AG08395 (cell line): ENCODE results near the gene MINDY4.
A peak's percentile ranks its signal among the peaks of the same experiment; 100 is the strongest.

ENCODE experiments used
- DNase-seq: peaks from one replicate; pipeline ENCODE4 v3.0.0; 2012; ENCODE audit warnings: mixed read lengths, low spot score

Gene MINDY4

DNA sequence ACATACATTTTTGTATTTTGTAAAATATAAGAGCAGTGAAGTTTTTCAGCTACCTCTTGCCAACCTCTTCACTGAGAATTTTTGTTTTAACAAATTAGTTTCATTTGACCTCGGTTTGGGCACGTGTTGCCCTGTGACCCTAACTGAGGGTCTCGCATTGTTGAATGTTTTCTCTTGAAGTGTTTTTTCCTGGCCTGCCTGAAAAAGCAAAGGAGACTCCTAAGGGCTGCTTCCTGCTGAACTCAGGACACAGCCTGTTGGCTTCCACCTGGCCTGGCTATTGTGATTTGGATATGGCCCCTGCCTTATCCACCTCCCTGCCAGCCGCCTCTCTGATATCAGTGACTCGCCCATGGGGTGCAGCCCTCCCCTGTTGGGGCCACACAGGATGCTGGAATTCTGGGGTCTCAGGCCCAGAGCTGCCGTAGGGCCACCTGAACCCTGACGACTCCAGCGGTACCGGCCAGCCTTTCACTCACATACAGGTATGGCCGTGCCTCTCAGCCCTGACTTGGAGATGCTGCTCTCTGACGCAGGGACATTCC is 81.6 kb downstream of the MINDY4 start:
- DNase-seq = no peak

- DNase-seq = no peak
Measured at GRCh38 chr7:30853576-30853975, 82.4 kb downstream of the MINDY4 start.

DNA sequence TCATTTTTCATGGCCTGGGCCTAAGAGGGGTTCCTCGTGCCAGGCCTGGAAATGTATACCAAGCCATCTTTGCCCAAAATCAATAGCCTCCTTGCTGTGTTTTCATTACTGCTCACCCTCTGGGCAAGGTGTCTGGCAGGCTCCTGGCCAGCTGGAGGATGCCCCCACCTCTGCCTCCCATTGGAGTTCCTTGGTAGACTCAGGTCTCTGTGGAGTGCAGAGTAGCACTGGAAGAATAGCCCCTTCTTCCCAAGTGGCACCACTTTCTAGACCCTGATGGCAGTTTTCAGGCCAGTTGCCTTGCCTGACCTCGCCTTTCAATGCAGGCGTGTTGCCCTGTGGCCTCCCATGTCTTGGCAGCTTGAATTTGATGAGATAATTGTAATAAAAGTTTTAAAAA is 84.7 kb downstream of the MINDY4 start:
- DNase-seq = no peak

- no peak for DNase-seq
Measured at GRCh38 chr7:30858576-30858975, 87.4 kb downstream of the MINDY4 start.

- DNase-seq = no peak
Measured at GRCh38 chr7:30859202-30859939, 88.2 kb downstream of the MINDY4 start.

- no peak for DNase-seq
Measured at GRCh38 chr7:30859940-30860496, 88.8 kb downstream of the MINDY4 start.

DNA sequence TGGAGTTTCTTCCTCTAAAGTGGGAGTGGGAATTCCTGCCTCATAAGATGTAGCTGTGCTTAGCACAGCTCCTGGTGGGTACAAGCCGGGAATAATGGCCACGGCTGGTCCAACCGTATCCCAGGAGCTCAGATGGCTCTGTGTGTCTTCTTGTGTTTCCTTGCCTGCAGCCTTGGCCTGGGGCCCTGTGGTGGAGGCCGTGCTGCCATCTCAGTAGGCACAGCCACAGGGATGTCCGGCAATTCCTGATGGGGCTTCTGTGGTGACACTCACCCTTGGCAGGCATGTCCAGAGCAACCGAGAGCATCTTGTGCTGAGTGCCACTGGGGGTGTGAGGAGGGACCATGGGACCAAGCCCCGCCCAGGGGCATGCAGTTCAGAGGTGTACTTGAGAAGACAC is 90.4 kb downstream of the MINDY4 start:
- DNase-seq = no peak

DNA sequence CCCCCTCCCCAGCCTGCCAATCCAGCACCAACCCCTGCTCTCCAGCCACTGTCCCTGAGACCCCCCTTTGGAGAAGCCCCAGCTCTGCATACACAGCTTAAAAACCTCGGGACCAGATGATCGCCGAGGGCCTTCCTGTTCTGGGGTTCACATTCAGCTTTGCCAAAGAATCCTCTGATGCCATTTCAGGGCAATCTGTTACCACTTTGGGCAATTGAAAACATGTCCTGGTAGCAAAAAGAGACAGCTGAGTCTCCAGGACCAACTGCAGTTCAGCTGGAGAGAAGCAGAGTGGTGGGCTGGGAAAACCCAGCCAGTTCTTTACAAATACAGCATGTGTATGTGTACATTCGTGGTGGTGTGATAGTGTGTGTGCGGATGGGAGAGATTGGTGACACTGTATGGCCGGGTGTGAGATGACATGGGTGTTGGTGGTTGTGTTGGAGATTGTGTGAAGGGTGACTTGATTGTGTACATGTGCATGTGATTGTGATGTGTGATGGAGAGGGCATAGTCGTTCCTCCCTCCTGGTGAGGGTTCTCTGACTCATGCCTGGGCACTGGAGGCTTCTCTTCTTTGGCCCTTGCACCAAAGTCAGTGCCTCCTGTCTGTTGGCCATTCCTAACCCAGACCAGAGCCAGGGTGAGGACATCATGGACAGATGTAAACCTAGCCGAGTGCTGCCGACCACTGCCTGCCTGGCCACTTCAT is 91.9 kb downstream of the MINDY4 start:
- DNase-seq = peak; percentile 24

- peak; percentile 41 for DNase-seq
Measured at GRCh38 chr7:30863706-30864035, 92.5 kb downstream of the MINDY4 start.

DNA sequence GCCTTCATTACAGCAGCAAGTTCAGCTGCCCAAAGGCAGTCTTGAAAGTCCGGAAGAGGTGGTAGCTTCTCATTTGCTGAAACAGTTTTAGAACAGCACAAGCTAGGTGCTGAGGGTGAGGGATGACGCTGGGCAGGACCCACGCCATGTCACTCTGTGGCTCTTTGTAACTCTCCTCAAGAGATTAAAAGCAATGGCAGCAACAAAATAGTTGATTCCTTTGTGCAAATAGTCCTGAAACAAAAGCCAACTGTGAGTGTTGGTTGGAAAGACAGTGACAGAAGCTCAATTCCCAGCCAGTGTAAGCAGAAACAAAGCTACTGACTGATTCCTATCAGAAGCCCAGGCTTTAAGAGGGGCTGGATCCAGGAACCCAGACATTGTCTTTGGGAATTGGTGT is 92.9 kb downstream of the MINDY4 start:
- no peak for DNase-seq

DNA sequence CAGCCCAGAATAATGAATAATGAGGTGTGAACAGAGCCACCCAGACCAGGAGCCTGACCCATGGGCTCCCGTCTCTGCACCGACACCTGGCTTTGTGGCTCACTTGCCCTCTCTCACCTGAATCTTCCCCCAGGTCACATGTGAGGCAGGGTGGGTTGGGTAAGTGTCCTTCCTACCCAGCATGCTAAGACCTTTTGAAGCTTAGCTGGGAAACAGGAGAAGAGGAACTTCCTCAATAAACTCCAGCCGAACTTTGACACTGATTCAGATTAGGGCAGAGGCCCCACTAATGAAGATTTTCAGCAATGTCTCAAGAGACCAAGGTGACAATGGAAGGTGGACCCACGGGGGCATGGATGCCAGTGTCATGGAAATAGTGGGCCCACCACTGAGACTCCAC is 93.9 kb downstream of the MINDY4 start:
- no peak for DNase-seq

- DNase-seq = no peak
Measured at GRCh38 chr7:30865821-30866220, 94.6 kb downstream of the MINDY4 start.

GRCh38 chr7:30866939-30867338 is 95.7 kb downstream of the MINDY4 start:
- no peak for DNase-seq

DNA sequence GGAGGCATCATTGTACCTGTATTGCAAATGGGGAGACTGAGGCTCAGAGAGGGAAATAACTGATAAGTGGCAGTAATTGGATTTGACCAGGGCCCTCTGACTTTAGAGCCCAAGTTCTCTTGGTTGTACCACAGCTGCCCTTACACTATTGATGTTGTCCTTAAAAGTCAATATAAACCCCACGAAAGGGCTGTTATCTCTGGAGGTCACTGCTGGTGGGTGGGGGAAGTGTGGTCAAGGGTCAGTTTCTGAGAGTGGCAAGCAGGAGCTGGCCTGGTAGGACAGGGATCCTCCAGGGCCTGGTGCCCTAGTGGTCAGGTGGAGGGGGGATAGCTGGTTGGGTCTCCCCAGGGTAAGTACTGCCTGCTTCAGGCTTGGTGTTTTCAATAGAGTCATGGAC is 96.3 kb downstream of the MINDY4 start:
- DNase-seq = no peak

DNA sequence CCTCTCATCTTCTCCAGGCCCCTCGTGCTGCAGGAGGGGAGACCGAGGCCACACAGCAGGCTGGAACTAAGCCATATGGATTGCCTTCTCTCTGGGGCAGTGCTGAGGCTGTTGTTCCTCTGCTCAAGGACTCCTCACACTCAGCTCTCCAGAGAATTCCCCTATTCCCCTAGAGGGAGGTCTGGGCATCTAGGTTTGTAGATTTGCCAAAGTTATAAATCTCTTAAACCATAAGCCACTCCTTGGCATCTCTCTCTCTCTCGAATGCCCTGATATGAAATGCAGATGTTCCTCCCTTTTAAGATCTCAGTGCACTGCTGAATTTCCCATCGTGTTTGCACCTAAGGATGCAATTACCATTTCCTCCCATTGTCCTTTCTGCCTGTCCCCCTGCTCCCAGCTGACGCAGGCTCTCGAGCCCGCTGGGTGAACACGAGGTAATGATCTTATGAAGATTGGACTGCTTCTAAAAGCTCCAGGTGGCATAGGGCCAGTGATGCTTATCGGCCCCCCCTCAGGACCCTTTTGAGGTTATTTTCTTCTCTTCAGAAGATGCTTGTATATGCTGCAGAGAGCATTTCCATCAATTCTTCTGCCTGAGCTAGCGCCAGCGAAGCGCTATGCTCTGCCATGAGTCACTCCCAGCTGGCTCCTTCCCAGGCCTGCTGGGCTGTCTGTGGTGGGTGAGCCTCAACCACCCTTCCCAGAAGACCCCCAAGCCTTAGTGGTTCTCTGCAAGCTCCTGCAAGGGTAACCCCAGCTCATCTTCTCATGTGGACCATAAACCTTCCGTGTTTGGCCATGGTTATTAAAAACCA is 98.8 kb downstream of the MINDY4 start:
- peak; percentile 66 for DNase-seq

DNA sequence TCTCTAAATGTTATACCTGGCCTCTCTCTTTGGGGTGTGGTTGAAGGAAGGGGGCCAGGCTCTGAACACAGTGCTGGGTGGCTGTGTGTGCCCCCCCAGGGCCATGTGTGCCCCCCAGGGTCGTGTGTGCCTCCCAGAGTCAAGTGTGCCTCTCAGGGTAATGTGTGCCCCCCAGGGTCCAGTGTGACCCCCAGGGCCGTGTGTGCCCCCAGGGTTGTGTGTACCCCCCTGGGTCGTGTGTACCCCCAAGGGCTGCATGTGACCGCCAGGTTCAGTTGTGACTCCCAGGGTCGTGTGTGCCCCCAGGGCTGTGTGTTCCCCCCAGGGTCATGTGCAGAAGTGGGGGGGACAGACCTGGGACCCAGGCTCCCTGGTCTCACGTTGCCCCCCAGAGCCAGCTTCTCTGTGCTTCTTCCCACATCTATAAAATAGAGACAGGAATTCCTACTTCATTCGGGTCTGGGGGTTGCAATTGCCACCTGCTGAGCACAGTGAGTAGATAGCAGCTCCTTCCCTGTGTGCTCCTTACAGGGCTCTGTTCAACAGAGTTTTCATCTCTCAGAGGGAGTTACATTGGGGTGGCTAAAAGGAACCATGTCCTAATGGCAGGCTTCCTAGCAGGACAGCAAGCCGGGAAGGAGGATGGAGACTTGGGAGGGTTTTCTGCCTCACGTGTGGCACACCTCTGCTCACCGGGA is 99.8 kb downstream of the MINDY4 start:
- DNase-seq = no peak

- no peak for DNase-seq
Measured at GRCh38 chr7:30871655-30872054, 100.4 kb downstream of the MINDY4 start.

DNA sequence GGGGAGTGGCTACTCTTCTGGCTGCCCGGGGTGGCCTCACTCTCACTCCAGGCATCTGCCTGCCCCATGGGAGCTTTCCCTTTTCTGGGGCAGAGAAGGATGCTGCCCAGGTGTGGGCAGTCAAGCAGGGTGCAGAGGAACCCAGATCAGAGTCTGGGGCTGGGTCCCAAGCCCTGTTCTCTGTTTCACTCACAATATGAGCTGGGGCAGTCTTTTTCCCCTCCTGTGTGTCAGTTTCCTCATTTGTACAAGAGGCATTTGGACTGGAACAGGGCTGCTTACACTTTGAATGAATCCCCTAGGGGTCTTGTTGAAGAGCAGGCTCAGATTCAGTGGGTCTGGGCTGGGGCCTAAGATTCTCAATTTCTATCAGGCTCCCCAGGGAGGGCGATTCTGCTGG is 102.0 kb downstream of the MINDY4 start:
- no peak for DNase-seq

DNA sequence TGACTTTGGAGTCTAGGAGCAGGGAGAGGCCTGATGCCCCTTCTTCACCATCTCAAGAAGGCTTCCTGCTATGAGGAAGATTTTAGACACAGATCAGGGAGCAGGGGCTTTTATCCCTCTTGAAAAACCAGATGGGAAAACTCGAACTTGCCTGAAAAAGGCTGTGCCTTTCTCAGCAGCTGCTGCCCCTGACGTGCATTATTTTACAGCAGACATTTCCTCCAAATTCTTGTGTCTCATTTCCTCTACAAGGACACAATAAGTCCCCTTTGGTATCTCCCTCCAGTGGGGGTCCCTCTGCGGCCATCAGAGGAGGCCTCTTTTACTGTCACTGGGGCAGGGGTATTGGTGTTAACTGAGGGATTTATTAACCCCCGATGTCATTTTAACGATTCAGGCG is 102.4 kb downstream of the MINDY4 start:
- no peak for DNase-seq

GRCh38 chr7:30874656-30875302 is 103.6 kb downstream of the MINDY4 start:
- no peak for DNase-seq
